Smooth muscle cell (in vitro differentiated cells): Measurements from ENCODE around the gene HSPA12A. TPM values are rescaled to one million over a fixed set of nuclear protein-coding genes. Genes with fewer than 3 reads are reported as not detected.

Experiments used
- DNase-seq: peaks from one replicate; lab custom pipeline; 2025; ENCODE audit not compliant: unreplicated experiment; lab: John Stamatoyannopoulos, UW
- H2AFZ ChIP-seq: fragments of 200-600 bp; sonication (generic); 2 replicates; pipeline ENCODE4 v1.6.0; 2016; ENCODE audit warnings: antibody characterized with exemption, low read depth, mild to moderate bottlenecking
- H3F3A ChIP-seq: fragments of 200-600 bp; sonication (generic); 2 replicates; pipeline ENCODE4 v1.6.0; 2017; ENCODE audit warnings: antibody characterized with exemption, low read depth
- H3K27ac ChIP-seq: fragments of 200-600 bp; sonication (generic); 2 replicates; pipeline ENCODE4 v1.5.1; 2016; ENCODE audit warnings: low read depth, mild to moderate bottlenecking
- H3K27me3 ChIP-seq: fragments of 200-600 bp; sonication (generic); 2 replicates; pipeline ENCODE4 v1.6.1; 2016; ENCODE audit warnings: low read depth, mild to moderate bottlenecking
- H3K36me3 ChIP-seq: fragments of 200-600 bp; sonication (generic); 2 replicates; pipeline ENCODE4 v1.5.1; 2016; ENCODE audit warnings: low read depth
- H3K4me1 ChIP-seq: fragments of 200-600 bp; sonication (generic); 2 replicates; pipeline ENCODE4 v1.5.1; 2016; ENCODE audit warnings: low read depth
- H3K4me2 ChIP-seq: fragments of 200-600 bp; sonication (generic); 2 replicates; pipeline ENCODE4 v1.6.0; 2016; ENCODE audit warnings: mild to moderate bottlenecking
- H3K4me3 ChIP-seq: fragments of 200-600 bp; sonication (generic); 2 replicates; pipeline ENCODE4 v1.5.1; 2016; ENCODE audit warnings: mild to moderate bottlenecking
- H3K79me2 ChIP-seq: fragments of 200-600 bp; sonication (generic); 2 replicates; pipeline ENCODE4 v1.6.0; 2016; ENCODE audit warnings: low read depth, mild to moderate bottlenecking
- H3K9ac ChIP-seq: fragments of 200-600 bp; sonication (generic); 2 replicates; pipeline ENCODE4 v1.6.0; 2016; ENCODE audit warnings: low read depth
- H3K9me3 ChIP-seq: fragments of 200-600 bp; sonication (generic); replicated peaks from 2 replicates; pipeline ENCODE4 v1.5.1; 2016; ENCODE audit warnings: low read depth
- H4K20me1 ChIP-seq: fragments of 200-600 bp; sonication (generic); 2 replicates; pipeline ENCODE4 v1.6.0; 2016; ENCODE audit warnings: low read depth
- WGBS: methylation state at CpG from one replicate; pipeline ENCODE4 v1.1.7; 2016; ENCODE audit warnings: low lambda C conversion rate; 5-methylcytosine and 5-hydroxymethylcytosine counted together
- polyA plus RNA-seq: library from polyadenylated mRNA; unstranded; fragments of >200 nt; fragmentation: Nextera tagmentation; extraction: Ambion mirVana; gene quantifications from 2 replicates; pipeline ENCODE4 v1.2.1, GENCODE V29; 2016
- total RNA-seq: library from RNA; depleted of rRNA; stranded (reverse); fragments of >200 nt; gene quantifications from 2 replicates; pipeline ENCODE4 v1.2.3, GENCODE V29; 2014
- TF ChIP-seq, protein P1 (sequence below): fragments of 200-600 bp; sonication (generic); IDR thresholded peaks from 2 replicates; pipeline ENCODE4 v1.5.1; 2017; ENCODE audit warnings: borderline replicate concordance, mild to moderate bottlenecking, antibody characterized with exemption; ENCODE audit not compliant: insufficient read depth, poor library complexity, severe bottlenecking

The HSPA12A gene
- total and polyA plus RNA-seq, 2 experiments from 2014 or later, result 5.3 to 6.4 TPM

DNA sequence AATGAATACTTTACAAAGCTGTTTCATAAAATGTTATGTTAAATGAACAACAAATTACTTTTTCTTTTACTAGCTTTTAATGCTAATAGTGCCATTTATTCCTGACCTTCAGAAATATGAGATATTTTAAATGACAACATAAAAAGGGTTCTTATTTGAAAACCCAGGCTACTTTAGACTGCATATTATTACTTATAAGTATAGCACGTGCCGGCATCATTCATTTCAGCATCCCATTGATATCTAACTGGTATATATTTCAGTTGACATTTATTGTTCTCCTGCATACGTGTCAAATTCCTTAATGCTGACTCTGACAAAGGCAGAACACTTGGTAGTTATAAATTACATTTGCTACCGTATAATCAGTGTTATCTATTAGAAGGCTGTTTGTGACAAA, 86.3 kb downstream of the HSPA12A start:
- H3F3A ChIP-seq, result no peaks in the 10 kb centered on the region
- TF ChIP-seq, protein P1, sequence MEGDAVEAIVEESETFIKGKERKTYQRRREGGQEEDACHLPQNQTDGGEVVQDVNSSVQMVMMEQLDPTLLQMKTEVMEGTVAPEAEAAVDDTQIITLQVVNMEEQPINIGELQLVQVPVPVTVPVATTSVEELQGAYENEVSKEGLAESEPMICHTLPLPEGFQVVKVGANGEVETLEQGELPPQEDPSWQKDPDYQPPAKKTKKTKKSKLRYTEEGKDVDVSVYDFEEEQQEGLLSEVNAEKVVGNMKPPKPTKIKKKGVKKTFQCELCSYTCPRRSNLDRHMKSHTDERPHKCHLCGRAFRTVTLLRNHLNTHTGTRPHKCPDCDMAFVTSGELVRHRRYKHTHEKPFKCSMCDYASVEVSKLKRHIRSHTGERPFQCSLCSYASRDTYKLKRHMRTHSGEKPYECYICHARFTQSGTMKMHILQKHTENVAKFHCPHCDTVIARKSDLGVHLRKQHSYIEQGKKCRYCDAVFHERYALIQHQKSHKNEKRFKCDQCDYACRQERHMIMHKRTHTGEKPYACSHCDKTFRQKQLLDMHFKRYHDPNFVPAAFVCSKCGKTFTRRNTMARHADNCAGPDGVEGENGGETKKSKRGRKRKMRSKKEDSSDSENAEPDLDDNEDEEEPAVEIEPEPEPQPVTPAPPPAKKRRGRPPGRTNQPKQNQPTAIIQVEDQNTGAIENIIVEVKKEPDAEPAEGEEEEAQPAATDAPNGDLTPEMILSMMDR, result no peak
- no peaks in the 10 kb centered on the region for H3K79me2 ChIP-seq
- H3K36me3 ChIP-seq, result no peaks in the 10 kb centered on the region
- WGBS, result 85% methylated on average over 4 of the region's 4 CpGs
- no peak for DNase-seq
- H2AFZ ChIP-seq, result no peak overlapping the region
- H3K4me3 ChIP-seq, result no peak overlapping the region
- no peaks in the 10 kb centered on the region for H3K4me1 ChIP-seq
- H3K9me3 ChIP-seq, result no peaks in the 10 kb centered on the region
- H3K4me2 ChIP-seq, result no peak overlapping the region
- no peak overlapping the region for H3K27ac ChIP-seq
- H3K27me3 ChIP-seq, result peaks cover 3% of the 10 kb centered on the region
- no peak overlapping the region for H3K9ac ChIP-seq
- no peaks in the 10 kb centered on the region for H4K20me1 ChIP-seq

DNA sequence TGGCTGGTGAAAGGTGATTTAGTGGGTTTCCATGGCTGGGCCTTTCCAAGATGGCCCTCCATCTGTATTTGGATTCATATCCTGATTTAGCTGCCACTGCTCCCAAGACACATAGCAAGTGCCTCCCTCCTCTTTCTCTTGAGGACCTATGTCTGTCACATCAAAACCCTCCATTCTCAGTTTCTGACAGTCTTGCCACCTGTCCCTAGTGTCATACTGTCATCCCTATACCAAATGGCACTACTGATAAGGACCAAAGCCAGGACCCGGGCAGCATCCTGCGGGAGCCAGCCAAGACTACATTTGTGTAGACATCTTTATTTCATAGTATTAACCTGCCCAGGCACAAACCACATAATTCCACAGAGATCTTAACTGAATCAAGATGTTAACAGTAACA, 86.8 kb downstream of the HSPA12A start:
- H3K9me3 ChIP-seq, result no peaks in the 10 kb centered on the region
- H3K27me3 ChIP-seq, result peaks cover 3% of the 10 kb centered on the region
- H3F3A ChIP-seq, result no peaks in the 10 kb centered on the region
- no peaks in the 10 kb centered on the region for H3K4me1 ChIP-seq
- H3K4me3 ChIP-seq, result no peak overlapping the region
- no peak overlapping the region for H3K27ac ChIP-seq
- no peak for DNase-seq
- H3K79me2 ChIP-seq, result no peaks in the 10 kb centered on the region
- H3K36me3 ChIP-seq, result no peaks in the 10 kb centered on the region
- H3K9ac ChIP-seq, result no peak overlapping the region
- no peak overlapping the region for H2AFZ ChIP-seq
- WGBS, result 97% methylated on average over 2 of the region's 2 CpGs
- H4K20me1 ChIP-seq, result no peaks in the 10 kb centered on the region
- TF ChIP-seq, protein P1, result no peak
- H3K4me2 ChIP-seq, result no peak overlapping the region

DNA sequence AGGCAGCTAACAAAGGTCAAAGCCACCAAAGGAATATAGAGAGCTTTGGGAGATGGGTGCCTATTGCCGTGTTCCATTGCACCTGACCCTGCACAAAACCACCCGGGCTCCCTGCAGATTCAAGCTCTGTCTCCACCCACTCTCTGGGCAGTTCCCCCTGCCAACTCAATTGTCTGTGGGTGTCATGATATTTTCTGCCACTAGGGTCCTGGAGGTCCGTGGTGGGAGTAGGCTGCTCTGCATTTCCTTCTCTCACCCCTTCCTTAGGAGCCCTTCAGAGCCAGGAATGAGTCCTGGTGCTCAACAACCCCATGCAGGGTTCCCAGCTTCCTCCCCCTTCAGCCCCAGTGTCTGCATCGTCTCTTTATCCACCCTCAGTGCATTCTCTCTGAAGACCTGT, 87.5 kb downstream of the HSPA12A start:
- Histone ChIP-seq H3K4me2 (no peak overlapping the region), H3K36me3 (no peaks in the 10 kb centered on the region), H3K27me3 (peaks cover 3% of the 10 kb centered on the region), H3K27ac (no peak overlapping the region), H3K9me3 (no peaks in the 10 kb centered on the region), H3K4me1 (no peaks in the 10 kb centered on the region), H2AFZ (no peak overlapping the region), H3K4me3 (no peak overlapping the region), H3K79me2 (no peaks in the 10 kb centered on the region), H3F3A (no peaks in the 10 kb centered on the region), H3K9ac (no peak overlapping the region), H4K20me1 (no peaks in the 10 kb centered on the region)
- TF ChIP-seq, protein P1, result peak; percentile 32
- DNase-seq, result no peak
- WGBS, result 58% methylated on average over 4 of the region's 4 CpGs

DNA sequence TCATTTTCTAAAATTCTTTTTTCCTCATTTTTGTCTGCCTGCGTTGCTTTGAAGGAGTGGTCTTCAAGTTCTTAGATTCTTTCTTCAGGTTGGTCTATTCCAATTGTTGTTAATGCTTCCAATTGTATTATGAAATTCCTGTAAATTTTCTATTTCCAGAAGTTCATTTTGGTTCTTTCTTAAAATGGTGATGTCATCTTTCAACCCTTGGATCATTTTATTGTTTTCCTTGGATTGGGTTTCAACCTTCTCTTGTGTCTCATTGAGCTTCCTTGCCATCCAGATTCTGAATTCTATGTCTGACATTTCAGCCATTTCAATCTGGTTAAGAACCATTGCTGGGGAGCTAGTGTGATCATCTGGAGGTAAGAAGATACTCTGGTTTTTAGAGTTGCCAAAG, 88.5 kb downstream of the HSPA12A start:
- H3K4me3 ChIP-seq, result no peak overlapping the region
- no peaks in the 10 kb centered on the region for H3K36me3 ChIP-seq
- no peaks in the 10 kb centered on the region for H3K4me1 ChIP-seq
- no peaks in the 10 kb centered on the region for H3K79me2 ChIP-seq
- no peaks in the 10 kb centered on the region for H3F3A ChIP-seq
- TF ChIP-seq, protein P1, result no peak
- H3K9ac ChIP-seq, result no peak overlapping the region
- H3K9me3 ChIP-seq, result no peaks in the 10 kb centered on the region
- no peak for DNase-seq
- H4K20me1 ChIP-seq, result no peaks in the 10 kb centered on the region
- WGBS, result 97% methylated on average over 1 of the region's 1 CpG
- peaks cover 3% of the 10 kb centered on the region for H3K27me3 ChIP-seq
- H3K4me2 ChIP-seq, result no peak overlapping the region
- no peak overlapping the region for H2AFZ ChIP-seq
- no peak overlapping the region for H3K27ac ChIP-seq
